WTC11 (cell line): ENCODE data around the gene SWAP70. TPM values are rescaled to one million over a fixed set of nuclear protein-coding genes. Genes with fewer than 3 reads are reported as not detected.

Experiments
- ATAC-seq: fragments of 200-7000 bp; cut with Tn5 transposase; 2 replicates; pipeline ENCODE4 v1.10.0; 2021; ENCODE audit warnings: mild to moderate bottlenecking, moderate library complexity
- CTCF ChIA-PET: fragments of 300-600 bp; sonication (Branson Sonifier 250); formaldehyde crosslinking; loops from one replicate; lab custom pipeline; 2021; ENCODE audit warnings: antibody characterized with exemption; lab: Charles Lee
- POLR2A ChIA-PET: fragments of 350-600 bp; sonication (Branson Sonifier 250); formaldehyde crosslinking; loops from one replicate; lab custom pipeline; 2021; ENCODE audit warnings: antibody characterized with exemption; lab: Charles Lee
- DNase-seq: peaks from one replicate; pipeline ENCODE4 v3.0.0; 2021; ENCODE audit warnings: low spot score
- H3K27ac Mint-ChIP-seq: 2 replicates; pipeline ENCODE4 v1.8.0; 2021; ENCODE audit warnings: mixed read lengths
- H3K27me3 Mint-ChIP-seq: 2 replicates; pipeline ENCODE4 v1.8.0; 2021; ENCODE audit warnings: low read depth, mild to moderate bottlenecking, moderate library complexity, mixed read lengths
- H3K36me3 Mint-ChIP-seq: 2 replicates; pipeline ENCODE4 v1.8.0; 2021; ENCODE audit warnings: mixed read lengths
- H3K4me1 Mint-ChIP-seq: 2 replicates; pipeline ENCODE4 v1.8.0; 2022; ENCODE audit warnings: mixed read lengths
- H3K4me3 Mint-ChIP-seq: 2 replicates; pipeline ENCODE4 v1.8.0; 2021; ENCODE audit warnings: mild to moderate bottlenecking, moderate library complexity, mixed read lengths
- H3K9me3 Mint-ChIP-seq: 2 replicates; pipeline ENCODE4 v1.8.0; 2021; ENCODE audit warnings: mixed read lengths
- ATF6 ChIP-seq: sonication (generic); formaldehyde crosslinking; IDR thresholded peaks from 2 replicates; pipeline ENCODE4 v1.8.1; 2023; ENCODE audit warnings: mild to moderate bottlenecking, missing genetic modification reagents
- E2F1 ChIP-seq: sonication (generic); formaldehyde crosslinking; IDR thresholded peaks from 2 replicates; pipeline ENCODE4 v1.8.0; 2022; ENCODE audit warnings: mild to moderate bottlenecking, missing genetic modification reagents
- GTF2I ChIP-seq: fragments of 250-450 bp; sonication (Bioruptor Pico); conservative IDR thresholded peaks from 2 replicates; pipeline ENCODE4 v1.4.0; 2021; ENCODE audit warnings: mild to moderate bottlenecking
- IRF2 ChIP-seq: sonication (generic); formaldehyde crosslinking; IDR thresholded peaks from 2 replicates; pipeline ENCODE4 v1.8.0; 2022; ENCODE audit warnings: low read depth, missing genetic modification reagents, borderline replicate concordance
- KAT7 ChIP-seq: sonication (generic); formaldehyde crosslinking; IDR thresholded peaks from 2 replicates; pipeline ENCODE4 v1.8.1; 2023; ENCODE audit warnings: missing genetic modification reagents, mild to moderate bottlenecking, borderline replicate concordance
- MAX ChIP-seq: sonication (generic); formaldehyde crosslinking; IDR thresholded peaks from 2 replicates; pipeline ENCODE4 v1.8.0; 2022; ENCODE audit warnings: mild to moderate bottlenecking, missing genetic modification reagents
- MXD4 ChIP-seq: fragments of 250-450 bp; sonication (Bioruptor Pico); IDR thresholded peaks from 2 replicates; pipeline ENCODE4 v1.8.0; 2021; ENCODE audit warnings: mild to moderate bottlenecking, moderate library complexity, borderline replicate concordance
- NFE2L1 ChIP-seq: sonication (generic); formaldehyde crosslinking; IDR thresholded peaks from 2 replicates; pipeline ENCODE4 v1.8.1; 2023; ENCODE audit warnings: missing genetic modification reagents
- PRDM15 ChIP-seq: sonication (generic); formaldehyde crosslinking; IDR thresholded peaks from 2 replicates; pipeline ENCODE4 v1.8.0; 2022; ENCODE audit warnings: missing genetic modification reagents
- SOX15 ChIP-seq: fragments of 250-450 bp; sonication (Bioruptor Pico); IDR thresholded peaks from 2 replicates; pipeline ENCODE4 v1.9.0; 2021; ENCODE audit warnings: mild to moderate bottlenecking
- ZNF219 ChIP-seq: sonication (generic); formaldehyde crosslinking; IDR thresholded peaks from 2 replicates; pipeline ENCODE4 v1.8.0; 2023; ENCODE audit warnings: missing genetic modification reagents, mild to moderate bottlenecking, borderline replicate concordance
- ZNF423 ChIP-seq: fragments of 250-450 bp; sonication (Bioruptor Pico); IDR thresholded peaks from 2 replicates; pipeline ENCODE4 v2.1.2; 2022; ENCODE audit warnings: mild to moderate bottlenecking, moderate library complexity
- total RNA-seq: library from RNA; stranded (reverse); gene quantifications from 3 replicates; pipeline ENCODE4 v1.2.3, GENCODE V29; 2021
- TF ChIP-seq, protein P1 (sequence below): fragments of 200-600 bp; IDR thresholded peaks from 2 replicates; pipeline ENCODE4 v1.8.0; 2022; ENCODE audit warnings: antibody characterized with exemption
- TF ChIP-seq, protein P2 (sequence below): sonication (generic); formaldehyde crosslinking; IDR thresholded peaks from 2 replicates; pipeline ENCODE4 v1.8.1; 2023; ENCODE audit warnings: mild to moderate bottlenecking, missing genetic modification reagents, borderline replicate concordance

The SWAP70 gene
- total RNA-seq, 1 experiment from 2014 or later = 24.1 TPM

DNA sequence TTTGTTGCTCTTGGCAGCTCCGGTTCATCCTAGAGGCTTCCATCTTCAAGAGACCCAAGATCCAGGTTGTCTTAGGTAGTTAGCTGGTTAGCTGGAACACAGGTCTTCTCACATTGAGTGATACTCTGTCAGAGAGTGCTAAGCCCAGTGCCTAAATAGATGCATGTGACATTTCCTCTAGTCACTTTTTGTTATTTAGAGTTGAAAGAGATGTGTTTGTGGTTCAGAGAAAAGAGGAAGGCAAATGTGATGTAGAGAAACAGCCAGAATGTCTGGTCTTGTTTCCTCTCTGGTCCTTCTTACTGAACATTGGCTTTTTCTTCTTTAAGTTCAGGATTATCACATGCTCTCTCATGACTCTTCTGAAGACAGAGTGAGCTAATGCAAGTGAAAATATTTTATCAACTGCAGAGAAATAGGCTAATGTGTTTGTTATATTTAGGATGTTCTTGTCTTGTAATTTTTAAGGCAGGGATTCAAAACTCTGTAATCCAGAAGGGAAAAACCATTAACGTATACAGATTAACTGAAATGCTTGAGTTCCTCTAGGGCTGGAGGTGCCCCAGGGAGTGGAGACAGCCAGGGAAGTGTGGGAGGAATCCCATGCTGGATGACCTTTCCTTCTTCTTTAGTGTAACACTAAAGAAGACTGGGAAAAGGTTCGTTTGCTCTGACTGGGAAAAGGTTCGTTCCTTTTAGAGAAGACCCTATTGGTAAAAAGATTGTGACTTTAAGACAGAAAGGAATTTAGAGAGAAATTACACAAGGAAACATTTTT is 75.4 kb downstream of the SWAP70 start:
- Mint-ChIP-seq H3K27me3 (no peaks in the 10 kb centered on the region), H3K27ac (peak overlapping the region; percentile 66), H3K4me1 (peaks cover 5% of the 10 kb centered on the region), H3K4me3 (no peak overlapping the region), H3K36me3 (peaks cover 64% of the 10 kb centered on the region), H3K9me3 (peaks cover 16% of the 10 kb centered on the region)
- POLR2A ChIA-PET = interaction anchor here (0.5 kb wide), 1 partner anchor 219 kb away, joined by 4 read pairs; no protein-coding TSS in a partner anchor
- no peak for DNase-seq
- CTCF ChIA-PET = no interaction called here
- no peak for ATAC-seq
- TF ChIP-seq IRF2 (CRISPR knock-in tag) = no peak
- no peak for TF ChIP-seq ZNF423 (CRISPR knock-in tag)
- TF ChIP-seq, protein P1, sequence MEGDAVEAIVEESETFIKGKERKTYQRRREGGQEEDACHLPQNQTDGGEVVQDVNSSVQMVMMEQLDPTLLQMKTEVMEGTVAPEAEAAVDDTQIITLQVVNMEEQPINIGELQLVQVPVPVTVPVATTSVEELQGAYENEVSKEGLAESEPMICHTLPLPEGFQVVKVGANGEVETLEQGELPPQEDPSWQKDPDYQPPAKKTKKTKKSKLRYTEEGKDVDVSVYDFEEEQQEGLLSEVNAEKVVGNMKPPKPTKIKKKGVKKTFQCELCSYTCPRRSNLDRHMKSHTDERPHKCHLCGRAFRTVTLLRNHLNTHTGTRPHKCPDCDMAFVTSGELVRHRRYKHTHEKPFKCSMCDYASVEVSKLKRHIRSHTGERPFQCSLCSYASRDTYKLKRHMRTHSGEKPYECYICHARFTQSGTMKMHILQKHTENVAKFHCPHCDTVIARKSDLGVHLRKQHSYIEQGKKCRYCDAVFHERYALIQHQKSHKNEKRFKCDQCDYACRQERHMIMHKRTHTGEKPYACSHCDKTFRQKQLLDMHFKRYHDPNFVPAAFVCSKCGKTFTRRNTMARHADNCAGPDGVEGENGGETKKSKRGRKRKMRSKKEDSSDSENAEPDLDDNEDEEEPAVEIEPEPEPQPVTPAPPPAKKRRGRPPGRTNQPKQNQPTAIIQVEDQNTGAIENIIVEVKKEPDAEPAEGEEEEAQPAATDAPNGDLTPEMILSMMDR = no peak
- TF ChIP-seq, protein P2, sequence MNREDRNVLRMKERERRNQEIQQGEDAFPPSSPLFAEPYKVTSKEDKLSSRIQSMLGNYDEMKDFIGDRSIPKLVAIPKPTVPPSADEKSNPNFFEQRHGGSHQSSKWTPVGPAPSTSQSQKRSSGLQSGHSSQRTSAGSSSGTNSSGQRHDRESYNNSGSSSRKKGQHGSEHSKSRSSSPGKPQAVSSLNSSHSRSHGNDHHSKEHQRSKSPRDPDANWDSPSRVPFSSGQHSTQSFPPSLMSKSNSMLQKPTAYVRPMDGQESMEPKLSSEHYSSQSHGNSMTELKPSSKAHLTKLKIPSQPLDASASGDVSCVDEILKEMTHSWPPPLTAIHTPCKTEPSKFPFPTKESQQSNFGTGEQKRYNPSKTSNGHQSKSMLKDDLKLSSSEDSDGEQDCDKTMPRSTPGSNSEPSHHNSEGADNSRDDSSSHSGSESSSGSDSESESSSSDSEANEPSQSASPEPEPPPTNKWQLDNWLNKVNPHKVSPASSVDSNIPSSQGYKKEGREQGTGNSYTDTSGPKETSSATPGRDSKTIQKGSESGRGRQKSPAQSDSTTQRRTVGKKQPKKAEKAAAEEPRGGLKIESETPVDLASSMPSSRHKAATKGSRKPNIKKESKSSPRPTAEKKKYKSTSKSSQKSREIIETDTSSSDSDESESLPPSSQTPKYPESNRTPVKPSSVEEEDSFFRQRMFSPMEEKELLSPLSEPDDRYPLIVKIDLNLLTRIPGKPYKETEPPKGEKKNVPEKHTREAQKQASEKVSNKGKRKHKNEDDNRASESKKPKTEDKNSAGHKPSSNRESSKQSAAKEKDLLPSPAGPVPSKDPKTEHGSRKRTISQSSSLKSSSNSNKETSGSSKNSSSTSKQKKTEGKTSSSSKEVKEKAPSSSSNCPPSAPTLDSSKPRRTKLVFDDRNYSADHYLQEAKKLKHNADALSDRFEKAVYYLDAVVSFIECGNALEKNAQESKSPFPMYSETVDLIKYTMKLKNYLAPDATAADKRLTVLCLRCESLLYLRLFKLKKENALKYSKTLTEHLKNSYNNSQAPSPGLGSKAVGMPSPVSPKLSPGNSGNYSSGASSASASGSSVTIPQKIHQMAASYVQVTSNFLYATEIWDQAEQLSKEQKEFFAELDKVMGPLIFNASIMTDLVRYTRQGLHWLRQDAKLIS = no peak
- no peak for TF ChIP-seq E2F1 (CRISPR knock-in tag)
- TF ChIP-seq KAT7 (CRISPR knock-in tag) = no peak
- TF ChIP-seq GTF2I (CRISPR knock-in tag) = no peak
- TF ChIP-seq MAX = no peak
- no peak for TF ChIP-seq ATF6
- TF ChIP-seq PRDM15 = no peak
- no peak for TF ChIP-seq ZNF219 (CRISPR knock-in tag)
- TF ChIP-seq NFE2L1 (CRISPR knock-in tag) = no peak
- TF ChIP-seq SOX15 (CRISPR knock-in tag) = no peak
- TF ChIP-seq MXD4 = no peak
- TF ChIP-seq, all 79 proteins: peak for 0
